ENCODE data around the gene KCNJ16.

The KCNJ16 gene

DNA sequence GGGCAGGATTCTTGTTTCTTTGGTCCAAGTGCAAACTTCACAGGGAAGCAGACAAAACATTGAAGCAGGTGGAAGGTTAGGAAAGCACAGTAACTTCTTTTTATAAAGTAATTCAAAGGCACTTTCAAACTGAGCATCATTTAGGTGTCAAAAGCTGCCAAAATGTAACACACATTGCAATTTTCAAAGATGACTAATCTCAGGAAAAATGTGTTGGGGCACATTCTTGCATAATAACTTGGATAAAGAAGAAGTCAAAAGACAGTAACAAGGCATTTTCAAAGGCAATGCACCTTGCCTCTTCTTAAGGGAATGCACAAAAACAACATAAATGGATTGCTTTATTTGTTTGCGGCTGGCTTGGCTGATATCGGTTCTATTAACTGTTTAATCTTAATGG is 97.9 kb downstream of the KCNJ16 start:
- no peak for DNase-seq

DNA sequence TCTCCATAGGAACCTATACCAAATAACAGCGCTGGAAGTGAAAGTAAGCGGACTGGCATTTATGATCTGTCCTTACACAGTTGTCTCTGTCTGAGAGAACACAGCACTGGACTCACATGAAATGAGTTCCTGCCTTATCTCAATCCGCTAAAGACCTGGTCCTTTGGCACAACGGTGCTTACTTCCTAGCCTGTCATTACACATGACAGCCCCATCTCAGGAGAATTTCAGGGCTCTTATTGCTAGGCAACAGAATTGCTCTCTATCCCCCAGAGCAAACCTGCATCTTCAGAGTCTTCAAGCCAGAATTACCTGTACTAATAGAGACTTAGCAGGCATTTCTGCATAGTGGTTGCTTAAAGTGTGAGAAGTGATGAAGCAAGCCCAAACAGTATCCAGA is 98.7 kb downstream of the KCNJ16 start:
- DNase-seq: no peak

DNA sequence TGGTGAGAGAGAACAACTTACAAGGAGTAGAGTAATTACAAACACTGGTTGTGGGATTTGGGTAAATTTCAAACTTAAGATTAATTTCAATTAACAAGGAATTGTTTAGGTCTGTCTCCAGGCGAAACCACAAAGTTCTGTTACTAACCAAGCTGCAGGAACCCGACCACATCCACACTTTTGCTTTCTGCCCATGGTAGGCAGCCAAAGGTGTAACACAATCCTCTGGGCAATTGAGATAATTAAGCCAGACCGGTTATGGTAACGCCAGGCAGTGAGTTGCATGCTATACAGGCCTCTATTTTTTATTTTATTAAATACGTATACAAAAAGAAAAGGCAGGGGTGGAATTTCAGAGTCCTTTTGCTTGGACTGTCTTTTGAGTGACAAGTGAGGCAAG is 106.4 kb downstream of the KCNJ16 start:
- no peak for DNase-seq

DNA sequence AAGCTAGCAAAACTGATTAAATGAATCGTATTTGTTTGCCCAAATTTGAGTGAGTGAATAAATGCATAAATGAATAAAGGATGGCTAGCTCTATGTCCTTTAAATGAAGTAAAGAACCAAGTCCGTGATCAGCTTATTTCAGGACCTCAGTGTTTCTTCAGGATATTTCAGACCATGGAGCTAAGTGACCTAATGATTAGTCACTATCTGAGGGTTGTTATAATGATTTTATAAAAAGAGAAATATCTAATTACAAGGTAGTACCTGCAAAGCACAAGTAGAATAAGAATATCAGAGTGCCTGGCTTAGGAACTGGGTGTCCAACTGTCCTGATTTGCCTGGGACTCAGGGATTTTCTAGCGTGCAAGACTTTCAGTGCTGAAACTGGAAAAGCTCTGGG is 106.8 kb downstream of the KCNJ16 start:
- no peak for DNase-seq

DNA sequence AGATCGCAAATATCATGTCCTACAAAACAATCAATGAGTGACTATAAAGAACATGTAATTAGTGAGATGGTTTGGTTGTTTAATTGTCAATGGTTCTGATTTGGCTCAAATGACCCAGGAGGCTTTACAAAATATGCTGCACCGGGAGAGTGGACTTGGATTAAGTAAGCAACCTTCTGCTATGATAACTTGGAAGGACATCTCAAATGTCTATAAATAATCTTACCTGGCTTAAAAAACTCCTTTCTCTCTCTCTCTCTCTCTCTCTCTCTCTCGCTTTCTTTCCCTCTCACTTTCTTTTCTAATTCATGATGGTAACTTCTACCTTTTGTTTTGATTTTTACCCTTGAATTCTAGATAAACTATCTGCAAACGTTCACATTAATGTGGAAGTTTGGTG is 108.5 kb downstream of the KCNJ16 start:
- DNase-seq: no peak

DNA sequence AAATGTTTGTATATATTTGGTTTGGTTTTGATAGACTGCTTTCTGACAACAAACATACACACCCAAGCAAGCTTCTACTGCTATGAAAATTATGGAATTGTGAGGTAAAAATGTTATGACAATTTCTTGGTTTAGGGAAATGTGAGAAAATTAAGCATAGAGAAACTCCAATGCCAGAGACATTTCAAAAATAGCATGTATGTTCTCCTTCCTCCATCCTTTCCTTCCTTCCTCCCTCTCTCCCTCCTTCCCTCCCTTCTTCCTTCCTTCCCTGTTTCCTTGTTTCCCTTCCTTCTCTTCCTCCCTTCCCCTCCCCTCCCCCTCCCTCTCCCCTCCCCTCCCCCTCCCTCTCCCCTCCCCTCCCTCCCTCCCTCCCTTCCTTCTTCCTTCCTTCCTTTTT is 109.2 kb downstream of the KCNJ16 start:
- no peak for DNase-seq

DNA sequence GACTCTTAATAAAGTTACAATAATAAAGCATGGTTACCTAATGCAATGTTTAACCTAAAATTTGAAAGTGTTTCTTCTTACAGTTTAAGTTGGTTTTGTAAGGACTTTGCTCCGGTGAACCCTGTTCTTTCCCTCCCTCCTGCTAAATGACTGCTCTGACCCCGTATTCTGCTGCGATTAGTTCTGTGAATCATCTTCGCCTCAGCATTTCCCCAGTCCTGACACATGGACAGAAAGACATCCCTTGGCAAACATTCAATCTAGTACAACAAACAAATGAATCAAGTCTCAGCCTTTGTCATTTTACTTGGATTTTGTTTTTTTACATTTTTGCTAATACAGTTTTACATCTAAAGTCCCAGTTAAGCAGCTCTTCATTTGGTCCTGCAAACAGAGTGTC is 109.7 kb downstream of the KCNJ16 start:
- no peak for DNase-seq

All from stimulated activated CD4-positive, alpha-beta T cell treated with anti-CD3 and anti-CD28 coated beads, Interleukin-4, amount 100 ng/mL, for 4 hours (primary cell).